T47D (cell line): Measurements from ENCODE around the gene RUFY2.
A peak's percentile ranks its signal among the peaks of the same experiment; 100 is the strongest.

Experiments used
- DNase-seq, 2 experiments: peaks; one replicate each; pipeline versions ENCODE4 v3.0.0 to v3.0.0-alpha.2; 2011 to 2012; ENCODE audit warnings: low read depth in 1 of 2, low spot score in 1 of 2
- JUND ChIP-seq: IDR thresholded peaks from 2 replicates; pipeline ENCODE4 v1.6.1; 2012; ENCODE audit warnings: low read depth
- in situ Hi-C: cut with HindIII; loops from 2 replicates; pipeline ENCODE4 v1.10.0; 2016; ENCODE audit warnings: low sequenced_read_pairs, low pct_unique_long_range_greater_than_20kb

Gene RUFY2

GRCh38 chr10:68301790-68302502 lies 105.1 kb downstream of the RUFY2 start:
- in situ Hi-C loops: no loop called here
- DNase-seq: peak; percentile 43 to 74
- TF ChIP-seq JUND: no peak

- no peak for TF ChIP-seq JUND
- no peak for DNase-seq
- in situ Hi-C loops: no loop called here
Observed at GRCh38 chr10:68301301-68301700, 105.8 kb downstream of the RUFY2 start.

- no peak for TF ChIP-seq JUND
- in situ Hi-C loops: no loop called here
- DNase-seq: no peak
Observed at GRCh38 chr10:68296843-68297663, 110.0 kb downstream of the RUFY2 start.
